HG02623 (cell line): ENCODE measurements around the gene RAPH1.

Experiments
- ATAC-seq: cut with Tn5 transposase; IDR thresholded peaks from one replicate; pipeline ENCODE4 v1.9.1; 2021; ENCODE audit warnings: moderate library complexity; ENCODE audit not compliant: unreplicated experiment

Gene RAPH1

GRCh38 chr2:203489531-203489930 is 45.6 kb downstream of the RAPH1 start:
- no peak for ATAC-seq

GRCh38 chr2:203484266-203485112 is 50.6 kb downstream of the RAPH1 start:
- peak; percentile 47 for ATAC-seq

- ATAC-seq, result no peak
Measured at GRCh38 chr2:203480623-203481022, 54.5 kb downstream of the RAPH1 start.

GRCh38 chr2:203476881-203477280 is 58.2 kb downstream of the RAPH1 start:
- ATAC-seq, result no peak

- no peak for ATAC-seq
Measured at GRCh38 chr2:203471323-203471722, 63.8 kb downstream of the RAPH1 start.

- ATAC-seq, result no peak
Measured at GRCh38 chr2:203470371-203470770, 64.7 kb downstream of the RAPH1 start.

GRCh38 chr2:203469546-203469945 is 65.6 kb downstream of the RAPH1 start:
- no peak for ATAC-seq

GRCh38 chr2:203463266-203463678 is 71.8 kb downstream of the RAPH1 start:
- no peak for ATAC-seq

GRCh38 chr2:203462308-203462707 is 72.8 kb downstream of the RAPH1 start:
- no peak for ATAC-seq

GRCh38 chr2:203461746-203462145 is 73.4 kb downstream of the RAPH1 start:
- no peak for ATAC-seq

GRCh38 chr2:203455209-203455608 is 79.9 kb downstream of the RAPH1 start:
- ATAC-seq, result no peak

- ATAC-seq, result no peak
Measured at GRCh38 chr2:203453858-203454451, 81.1 kb downstream of the RAPH1 start.

- no peak for ATAC-seq
Measured at GRCh38 chr2:203451689-203452088, 83.4 kb downstream of the RAPH1 start.

GRCh38 chr2:203451011-203451410 is 84.1 kb downstream of the RAPH1 start:
- ATAC-seq, result no peak

GRCh38 chr2:203450561-203450960 is 84.5 kb downstream of the RAPH1 start:
- ATAC-seq, result no peak

- no peak for ATAC-seq
Measured at GRCh38 chr2:203446780-203447179, 88.3 kb downstream of the RAPH1 start.

GRCh38 chr2:203446071-203446481 is 89.0 kb downstream of the RAPH1 start:
- no peak for ATAC-seq

- ATAC-seq, result no peak
Measured at GRCh38 chr2:203444738-203445137, 90.4 kb downstream of the RAPH1 start.

GRCh38 chr2:203442463-203442862 is 92.6 kb downstream of the RAPH1 start:
- ATAC-seq, result no peak

- ATAC-seq, result no peak
Measured at GRCh38 chr2:203441463-203441862, 93.6 kb downstream of the RAPH1 start.

- no peak for ATAC-seq
Measured at GRCh38 chr2:203440671-203441070, 94.4 kb downstream of the RAPH1 start.

GRCh38 chr2:203438528-203438927 is 96.6 kb downstream of the RAPH1 start:
- ATAC-seq, result no peak
